Hematopoietic multipotent progenitor cell treated with erythropoietin and hydrocortisone succinate and interleukin-3 and kit ligand, for 4 days (in vitro differentiated cells): ENCODE results near the gene PPHLN1.
"Not testable (repeated sequence)": the region's sequence is repeated elsewhere in the genome, so short reads cannot be mapped to it uniquely, and the experiment has no call there.

Experiments used
- DNase-seq: peaks from one replicate; pipeline ENCODE4 v3.0.0-alpha.2; 2015

The PPHLN1 gene

GRCh38 chr12:42373669-42374068 lies 47.7 kb downstream of the PPHLN1 start:
- no peak for DNase-seq

- DNase-seq = no peak
These were observed 54.8 kb downstream of the PPHLN1 start for GRCh38 chr12:42380733-42381132.

- DNase-seq = peak; percentile 32
These were observed 56.2 kb downstream of the PPHLN1 start for GRCh38 chr12:42382013-42382696.

- peak; percentile 64 for DNase-seq
These were observed 59.4 kb downstream of the PPHLN1 start for GRCh38 chr12:42385326-42385841.

GRCh38 chr12:42386308-42386707 lies 60.3 kb downstream of the PPHLN1 start:
- no peak for DNase-seq

- not testable (repeated sequence) for DNase-seq
These were observed 62.1 kb downstream of the PPHLN1 start for GRCh38 chr12:42388086-42388485.

- DNase-seq = no peak
These were observed 68.5 kb downstream of the PPHLN1 start for GRCh38 chr12:42394429-42394828.

- DNase-seq = no peak
These were observed 70.7 kb downstream of the PPHLN1 start for GRCh38 chr12:42396473-42397259.

- DNase-seq = no peak
These were observed 76.9 kb downstream of the PPHLN1 start for GRCh38 chr12:42402821-42403411.

- no peak for DNase-seq
These were observed 81.3 kb downstream of the PPHLN1 start for GRCh38 chr12:42407306-42407705.

GRCh38 chr12:42409471-42409870 lies 83.5 kb downstream of the PPHLN1 start:
- no peak for DNase-seq

- no peak for DNase-seq
These were observed 84.4 kb downstream of the PPHLN1 start for GRCh38 chr12:42410340-42410739.

GRCh38 chr12:42420395-42420794 lies 94.4 kb downstream of the PPHLN1 start:
- peak; percentile 51 for DNase-seq

- DNase-seq = peak; percentile 65
These were observed 96.1 kb downstream of the PPHLN1 start for GRCh38 chr12:42421844-42422779.

- peak; percentile 10 for DNase-seq
These were observed 96.8 kb downstream of the PPHLN1 start for GRCh38 chr12:42422785-42423184.

GRCh38 chr12:42426746-42427145 lies 100.8 kb downstream of the PPHLN1 start:
- peak; percentile 43 for DNase-seq

- no peak for DNase-seq
These were observed 102.9 kb downstream of the PPHLN1 start for GRCh38 chr12:42428850-42429249.

- DNase-seq = no peak
These were observed 106.7 kb downstream of the PPHLN1 start for GRCh38 chr12:42432517-42433140.

- no peak for DNase-seq
These were observed 114.6 kb downstream of the PPHLN1 start for GRCh38 chr12:42440608-42441007.

GRCh38 chr12:42442311-42442759 lies 116.4 kb downstream of the PPHLN1 start:
- DNase-seq = no peak

- DNase-seq = peak; percentile 20
These were observed 116.9 kb downstream of the PPHLN1 start for GRCh38 chr12:42442888-42443287.
